ENCODE measurements around the gene KDM8. TPM values are rescaled to one million over a fixed set of nuclear protein-coding genes. Genes with fewer than 3 reads are reported as not detected.

The KDM8 gene
- total and polyA plus RNA-seq, 2 experiments from 2014 or later, result 5.1 to 5.7 TPM

GRCh38 chr16:27231692-27232060 lies 28.4 kb downstream of the KDM8 start:
- peaks cover 3% of the 10 kb centered on the region for H3K27me3 Mint-ChIP-seq (ENCODE audit: insufficient read depth, low read depth, poor library complexity)
- no peak overlapping the region for H2AFZ ChIP-seq
- H3K79me2 ChIP-seq (replicated peaks; ENCODE audit: insufficient read depth), result no peaks in the 10 kb centered on the region
- no peaks in the 10 kb centered on the region for H3K36me3 Mint-ChIP-seq (ENCODE audit: low read depth)
- no peak overlapping the region for H3K4me3 Mint-ChIP-seq
- no peak overlapping the region for H3K4me3 ChIP-seq
- no peak overlapping the region for H3K27ac ChIP-seq (ENCODE audit: low read depth)
- TF ChIP-seq CREB1 (CRISPR knock-in tag; IDR thresholded peaks at IDR 0.05; ENCODE audit: low read depth) (no peak), NANOG (IDR thresholded peaks at IDR 0.05; ENCODE audit: borderline replicate concordance) (no peak), ETS1 (IDR thresholded peaks at IDR 0.05) (no peak), ZNF331 (CRISPR knock-in tag; IDR thresholded peaks at IDR 0.05; ENCODE audit: low read depth) (no peak), REST (IDR thresholded peaks at IDR 0.05; ENCODE audit: unreplicated experiment) (no peak), EZH2 (IDR thresholded peaks at IDR 0.05; ENCODE audit: low read depth, unreplicated experiment) (no peak)
- no peaks in the 10 kb centered on the region for H3K9me2 ChIP-seq (ENCODE audit: insufficient read depth)
- no peaks in the 10 kb centered on the region for H3F3A ChIP-seq (replicated peaks; ENCODE audit: low read depth)
- no peaks in the 10 kb centered on the region for H3K9me3 Mint-ChIP-seq
- H3K27ac Mint-ChIP-seq, result no peak overlapping the region
- H3K27me3 ChIP-seq (ENCODE audit: insufficient read depth), result no peaks in the 10 kb centered on the region
- H4K20me1 ChIP-seq (replicated peaks; ENCODE audit: insufficient read depth), result no peaks in the 10 kb centered on the region
- H3K36me3 ChIP-seq (ENCODE audit: insufficient read depth), result no peaks in the 10 kb centered on the region
- no peak overlapping the region for H3K4me2 ChIP-seq
- no peaks in the 10 kb centered on the region for H3K4me1 ChIP-seq (ENCODE audit: insufficient read depth)
- DNase-seq (ENCODE audit: low spot score) (no peak), ATAC-seq (no peak)
- peaks cover 6% of the 10 kb centered on the region for H3K4me1 Mint-ChIP-seq

- Histone ChIP-seq H3K4me1 (ENCODE audit: insufficient read depth) (no peaks in the 10 kb centered on the region), H3K4me2 (no peak overlapping the region), H3K27ac (ENCODE audit: low read depth) (no peak overlapping the region), H3K4me3 (no peak overlapping the region), H2AFZ (no peak overlapping the region), H3K9me2 (ENCODE audit: insufficient read depth) (no peaks in the 10 kb centered on the region), H3F3A (replicated peaks; ENCODE audit: low read depth) (no peaks in the 10 kb centered on the region), H3K36me3 (ENCODE audit: insufficient read depth) (no peaks in the 10 kb centered on the region), H4K20me1 (replicated peaks; ENCODE audit: insufficient read depth) (no peaks in the 10 kb centered on the region), H3K79me2 (replicated peaks; ENCODE audit: insufficient read depth) (no peaks in the 10 kb centered on the region), H3K27me3 (ENCODE audit: insufficient read depth) (no peaks in the 10 kb centered on the region)
- Mint-ChIP-seq H3K9me3 (no peaks in the 10 kb centered on the region), H3K27ac (no peak overlapping the region), H3K4me3 (no peak overlapping the region), H3K27me3 (ENCODE audit: insufficient read depth, low read depth, poor library complexity) (peaks cover 4% of the 10 kb centered on the region), H3K36me3 (ENCODE audit: low read depth) (no peaks in the 10 kb centered on the region), H3K4me1 (peaks cover 12% of the 10 kb centered on the region)
- ATAC-seq, result no peak
- DNase-seq (ENCODE audit: low spot score), result no peak
- TF ChIP-seq ZNF331 (CRISPR knock-in tag; IDR thresholded peaks at IDR 0.05; ENCODE audit: low read depth), result no peak
- no peak for TF ChIP-seq ZNF462 (CRISPR knock-in tag; IDR thresholded peaks at IDR 0.05)
- TF ChIP-seq STAT1 (IDR thresholded peaks at IDR 0.05; ENCODE audit: unreplicated experiment), result no peak
- no peak for TF ChIP-seq EZH2phosphoT487 (IDR thresholded peaks at IDR 0.05; ENCODE audit: unreplicated experiment)
- no peak for TF ChIP-seq CREB1 (CRISPR knock-in tag; IDR thresholded peaks at IDR 0.05; ENCODE audit: low read depth)
- TF ChIP-seq POLR2AphosphoS5 (IDR thresholded peaks at IDR 0.05; ENCODE audit: low read depth), result no peak
Observed at GRCh38 chr16:27232061-27232900, 29.0 kb downstream of the KDM8 start.
